22Rv1 (cell line): ENCODE measurements around the gene IL31RA.

Source experiments
- CTCF ChIP-seq: fragments of 450-650 bp; IDR thresholded peaks from 2 replicates; pipeline ENCODE4 v1.5.1; 2017; ENCODE audit warnings: mild to moderate bottlenecking
- ZFX ChIP-seq: fragments of 450-650 bp; IDR thresholded peaks from 2 replicates; pipeline ENCODE4 v1.6.1; 2017; ENCODE audit warnings: antibody characterized with exemption, borderline replicate concordance

- no peak for TF ChIP-seq CTCF
- TF ChIP-seq ZFX, result no peak
Observed at GRCh38 chr5:55897206-55897894, 46.2 kb downstream of the IL31RA start.
